HL-60 (cell line): Measurements from ENCODE around the gene ITGA8.

Experiments
- DNase-seq, 2 experiments: peaks; one replicate each; pipeline ENCODE4 v3.0.0-alpha.2; 2010 to 2020; ENCODE audit warnings: low read depth in 1 of 2, low spot score in 1 of 2
- H3K27ac ChIP-seq: fragments of 250-450 bp; sonication (Bioruptor Pico); replicated peaks from 2 replicates; pipeline ENCODE4 v1.5.1; 2020; ENCODE audit warnings: mild to moderate bottlenecking, moderate library complexity
- H3K27me3 ChIP-seq: fragments of 250-450 bp; sonication (Bioruptor Pico); 2 replicates; pipeline ENCODE4 v1.5.1; 2021; ENCODE audit warnings: mild to moderate bottlenecking, moderate library complexity; ENCODE audit not compliant: insufficient read depth, poor library complexity, severe bottlenecking
- H3K4me3 ChIP-seq: replicated peaks from 2 replicates; pipeline ENCODE4 v1.5.1; 2011; ENCODE audit warnings: mild to moderate bottlenecking, control low read depth, low read length; ENCODE audit not compliant: insufficient read depth
- GABPA ChIP-seq: IDR thresholded peaks from 2 replicates; pipeline ENCODE4 v1.6.1; 2012; ENCODE audit warnings: low read depth
- POLR2AphosphoS5 ChIP-seq: IDR thresholded peaks from 2 replicates; pipeline ENCODE4 v1.6.1; 2012; ENCODE audit warnings: low read depth
- SPI1 ChIP-seq: IDR thresholded peaks from 2 replicates; pipeline ENCODE4 v1.6.1; 2012; ENCODE audit warnings: low read depth, mild to moderate bottlenecking, borderline replicate concordance
- TF ChIP-seq, protein P1 (sequence below): IDR thresholded peaks from one replicate; pipeline ENCODE4 v1.5.1; 2011; ENCODE audit warnings: low read length, control low read depth, inconsistent platforms; ENCODE audit not compliant: insufficient read depth
- TF ChIP-seq, protein P2 (sequence below): IDR thresholded peaks from 2 replicates; pipeline ENCODE4 v1.6.1; 2012; ENCODE audit warnings: low read depth; ENCODE audit not compliant: insufficient replicate concordance

The ITGA8 gene

GRCh38 chr10:15703151-15703880 is 16.4 kb downstream of the ITGA8 start:
- no peak for DNase-seq
- no peaks in the 10 kb centered on the region for H3K27me3 ChIP-seq
- no peak overlapping the region for H3K27ac ChIP-seq

GRCh38 chr10:15700078-15700674 is 19.5 kb downstream of the ITGA8 start:
- H3K27me3 ChIP-seq, result no peaks in the 10 kb centered on the region
- no peak for TF ChIP-seq POLR2AphosphoS5
- TF ChIP-seq, protein P1, sequence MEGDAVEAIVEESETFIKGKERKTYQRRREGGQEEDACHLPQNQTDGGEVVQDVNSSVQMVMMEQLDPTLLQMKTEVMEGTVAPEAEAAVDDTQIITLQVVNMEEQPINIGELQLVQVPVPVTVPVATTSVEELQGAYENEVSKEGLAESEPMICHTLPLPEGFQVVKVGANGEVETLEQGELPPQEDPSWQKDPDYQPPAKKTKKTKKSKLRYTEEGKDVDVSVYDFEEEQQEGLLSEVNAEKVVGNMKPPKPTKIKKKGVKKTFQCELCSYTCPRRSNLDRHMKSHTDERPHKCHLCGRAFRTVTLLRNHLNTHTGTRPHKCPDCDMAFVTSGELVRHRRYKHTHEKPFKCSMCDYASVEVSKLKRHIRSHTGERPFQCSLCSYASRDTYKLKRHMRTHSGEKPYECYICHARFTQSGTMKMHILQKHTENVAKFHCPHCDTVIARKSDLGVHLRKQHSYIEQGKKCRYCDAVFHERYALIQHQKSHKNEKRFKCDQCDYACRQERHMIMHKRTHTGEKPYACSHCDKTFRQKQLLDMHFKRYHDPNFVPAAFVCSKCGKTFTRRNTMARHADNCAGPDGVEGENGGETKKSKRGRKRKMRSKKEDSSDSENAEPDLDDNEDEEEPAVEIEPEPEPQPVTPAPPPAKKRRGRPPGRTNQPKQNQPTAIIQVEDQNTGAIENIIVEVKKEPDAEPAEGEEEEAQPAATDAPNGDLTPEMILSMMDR, result no peak
- TF ChIP-seq, protein P2, sequence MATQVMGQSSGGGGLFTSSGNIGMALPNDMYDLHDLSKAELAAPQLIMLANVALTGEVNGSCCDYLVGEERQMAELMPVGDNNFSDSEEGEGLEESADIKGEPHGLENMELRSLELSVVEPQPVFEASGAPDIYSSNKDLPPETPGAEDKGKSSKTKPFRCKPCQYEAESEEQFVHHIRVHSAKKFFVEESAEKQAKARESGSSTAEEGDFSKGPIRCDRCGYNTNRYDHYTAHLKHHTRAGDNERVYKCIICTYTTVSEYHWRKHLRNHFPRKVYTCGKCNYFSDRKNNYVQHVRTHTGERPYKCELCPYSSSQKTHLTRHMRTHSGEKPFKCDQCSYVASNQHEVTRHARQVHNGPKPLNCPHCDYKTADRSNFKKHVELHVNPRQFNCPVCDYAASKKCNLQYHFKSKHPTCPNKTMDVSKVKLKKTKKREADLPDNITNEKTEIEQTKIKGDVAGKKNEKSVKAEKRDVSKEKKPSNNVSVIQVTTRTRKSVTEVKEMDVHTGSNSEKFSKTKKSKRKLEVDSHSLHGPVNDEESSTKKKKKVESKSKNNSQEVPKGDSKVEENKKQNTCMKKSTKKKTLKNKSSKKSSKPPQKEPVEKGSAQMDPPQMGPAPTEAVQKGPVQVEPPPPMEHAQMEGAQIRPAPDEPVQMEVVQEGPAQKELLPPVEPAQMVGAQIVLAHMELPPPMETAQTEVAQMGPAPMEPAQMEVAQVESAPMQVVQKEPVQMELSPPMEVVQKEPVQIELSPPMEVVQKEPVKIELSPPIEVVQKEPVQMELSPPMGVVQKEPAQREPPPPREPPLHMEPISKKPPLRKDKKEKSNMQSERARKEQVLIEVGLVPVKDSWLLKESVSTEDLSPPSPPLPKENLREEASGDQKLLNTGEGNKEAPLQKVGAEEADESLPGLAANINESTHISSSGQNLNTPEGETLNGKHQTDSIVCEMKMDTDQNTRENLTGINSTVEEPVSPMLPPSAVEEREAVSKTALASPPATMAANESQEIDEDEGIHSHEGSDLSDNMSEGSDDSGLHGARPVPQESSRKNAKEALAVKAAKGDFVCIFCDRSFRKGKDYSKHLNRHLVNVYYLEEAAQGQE, result no peak
- no peak overlapping the region for H3K27ac ChIP-seq
- no peak for DNase-seq
- H3K4me3 ChIP-seq, result no peak overlapping the region

More at GRCh38 chr10:15703151-15703880, 16.4 kb downstream of the ITGA8 start:
- no peak overlapping the region for H3K4me3 ChIP-seq
- TF ChIP-seq, protein P1, result no peak
- TF ChIP-seq POLR2AphosphoS5, result no peak
- no peak for TF ChIP-seq SPI1
- no peak for TF ChIP-seq GABPA
- TF ChIP-seq, protein P2, result no peak

GRCh38 chr10:15695852-15696251 is 23.9 kb downstream of the ITGA8 start:
- TF ChIP-seq, protein P1, result no peak
- TF ChIP-seq, protein P2, result no peak
- TF ChIP-seq SPI1 (no peak), GABPA (no peak), POLR2AphosphoS5 (no peak)
- Histone ChIP-seq H3K27ac (no peak overlapping the region), H3K27me3 (no peaks in the 10 kb centered on the region), H3K4me3 (no peak overlapping the region)
- no peak for DNase-seq
